NCI-H526 treated with DMSO at 0.1 percent for 48 hours (cell line): ENCODE measurements around the gene ZNF442.
"Not testable (repeated sequence)": the region's sequence is repeated elsewhere in the genome, so short reads cannot be mapped to it uniquely, and the experiment has no call there.

Source experiments
- DNase-seq: peaks from one replicate; lab custom pipeline; 2025; lab: John Stamatoyannopoulos, UW

The ZNF442 gene

DNA sequence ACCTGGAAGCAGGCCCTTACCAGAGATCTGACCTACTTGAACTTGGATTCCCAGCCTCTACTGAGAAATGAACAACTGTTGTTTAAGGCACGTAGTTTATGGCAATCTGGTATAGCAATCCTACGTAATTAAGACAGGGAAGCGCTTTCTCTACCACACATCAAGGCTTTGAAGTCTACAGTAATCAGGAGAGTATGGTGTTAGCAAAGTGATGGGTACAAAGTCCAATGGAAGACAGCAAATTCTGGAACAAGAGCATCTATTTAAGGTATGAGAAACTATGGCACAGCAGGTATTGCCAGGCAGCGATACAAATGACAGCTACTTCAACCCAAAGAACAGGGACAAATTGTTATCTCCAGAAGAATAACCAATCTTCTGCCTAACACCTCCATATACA lies 35.1 kb downstream of the ZNF442 start:
- no peak for DNase-seq

DNA sequence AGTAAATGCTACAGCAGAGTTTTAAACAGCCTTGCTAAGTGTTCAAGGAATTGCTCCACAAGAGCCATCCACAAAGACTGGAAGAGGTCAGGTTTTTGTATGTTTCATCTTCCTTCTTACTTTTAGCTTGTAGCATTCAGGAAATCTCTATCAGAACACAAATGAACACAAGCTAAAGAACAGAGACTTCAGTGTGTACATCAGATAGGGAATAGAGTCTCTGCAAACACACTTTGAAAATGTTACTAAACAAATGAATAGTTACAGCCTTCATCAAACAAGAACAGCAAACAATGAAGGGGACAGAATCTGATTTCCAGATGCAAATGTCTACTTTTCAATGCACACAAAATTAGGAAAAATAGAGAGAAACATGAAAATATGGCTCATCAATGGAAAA lies 39.8 kb downstream of the ZNF442 start:
- DNase-seq = no peak

DNA sequence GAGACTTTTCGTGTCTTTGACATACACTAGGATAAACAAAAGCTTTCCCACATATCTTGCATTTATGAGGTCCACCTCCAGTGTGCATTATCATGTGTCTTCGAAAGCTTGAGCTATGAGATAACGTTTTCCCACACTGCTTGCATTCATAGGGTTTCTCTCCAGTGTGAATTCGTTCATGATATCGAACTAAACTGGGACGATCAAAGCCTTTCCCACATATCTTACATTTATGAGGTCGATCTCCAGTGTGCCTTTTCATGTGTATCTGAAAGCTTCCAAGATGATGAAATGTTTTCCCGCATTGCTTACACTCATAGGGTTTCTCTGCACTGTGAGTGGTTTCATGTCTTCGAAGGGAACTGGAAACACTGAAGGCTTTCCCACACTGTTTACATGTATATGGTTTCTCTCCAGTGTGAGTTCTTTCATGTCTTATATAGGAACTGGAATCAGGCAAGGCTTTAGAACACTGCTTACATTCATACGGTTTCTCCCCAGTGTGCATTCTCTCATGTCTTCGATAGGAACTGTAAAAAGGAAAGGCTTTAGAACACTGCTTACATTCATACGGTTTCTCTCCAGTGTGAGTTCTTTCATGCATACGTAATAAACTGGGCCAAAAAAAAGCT lies 46.6 kb downstream of the ZNF442 start:
- no peak for DNase-seq

DNA sequence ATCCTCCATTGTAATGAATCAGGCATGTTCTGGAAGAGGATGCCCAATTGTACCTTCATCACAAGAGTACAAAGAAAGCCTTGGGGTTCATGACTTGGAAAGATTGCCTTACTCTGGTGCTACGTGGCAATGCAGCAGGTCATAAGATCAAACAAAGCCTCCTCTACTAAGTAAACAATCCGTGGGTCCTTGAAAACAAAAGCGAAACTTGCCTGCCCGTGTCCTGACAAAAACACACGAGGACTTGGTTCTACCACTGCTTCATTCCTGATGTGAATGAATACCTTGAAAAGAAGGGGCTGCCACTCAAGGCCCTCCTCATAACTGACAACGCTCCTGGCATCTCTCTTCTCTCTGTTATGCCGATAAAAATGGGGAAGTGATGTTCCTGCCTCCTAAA lies 50.9 kb downstream of the ZNF442 start:
- no peak for DNase-seq

DNA sequence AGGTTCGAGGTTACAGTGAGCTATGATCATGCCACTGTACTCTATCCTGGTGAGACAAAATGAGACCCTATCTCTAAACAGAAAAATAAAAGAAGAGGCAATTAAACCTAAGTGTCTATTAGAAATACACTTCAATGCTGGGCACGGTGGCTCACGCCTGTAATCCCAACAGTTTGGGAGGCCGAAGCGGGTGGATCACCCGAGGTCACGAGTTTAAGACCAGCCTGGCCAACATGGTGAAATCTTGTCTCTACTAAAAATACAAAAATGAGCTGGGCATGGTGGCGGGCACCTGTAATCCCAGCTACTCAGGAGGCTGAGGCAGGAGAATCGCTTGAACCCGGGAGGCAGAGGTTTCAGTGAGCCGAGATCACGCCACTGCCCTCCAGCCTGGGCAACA lies 56.6 kb downstream of the ZNF442 start:
- not testable (repeated sequence) for DNase-seq
